Measurements from ENCODE around the gene CCDC50.

DNA sequence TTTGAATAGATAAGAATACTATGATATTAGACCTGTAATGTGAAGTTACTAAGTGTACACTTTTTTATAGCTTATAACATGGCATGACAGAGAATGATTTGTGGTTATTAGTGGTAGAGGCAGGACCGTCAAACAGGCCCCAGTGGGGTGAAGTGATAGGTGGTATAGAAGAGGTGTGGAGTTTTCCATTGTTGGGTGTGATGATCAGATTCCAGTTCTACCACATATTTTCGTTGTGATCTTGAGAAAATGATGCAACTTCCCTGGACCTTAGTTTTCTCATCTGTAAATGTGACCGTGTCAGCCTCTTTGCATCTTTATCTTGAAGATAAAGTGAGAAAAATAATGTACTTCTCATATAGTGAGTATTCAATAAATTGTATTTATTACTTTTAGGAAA, 31.4 kb downstream of the CCDC50 start:
- TF ChIP-seq POLR2AphosphoS5 (IDR thresholded peaks at IDR 0.05; ENCODE audit: insufficient read depth, low read depth, low read length), result no peak
- no peak for TF ChIP-seq MYC (IDR thresholded peaks at IDR 0.05; ENCODE audit: low read depth, low read length)
- TF ChIP-seq EZH2 (IDR thresholded peaks at IDR 0.05; ENCODE audit: borderline replicate concordance, low read depth, low read length, severe bottlenecking), result no peak
- TF ChIP-seq, protein P1, sequence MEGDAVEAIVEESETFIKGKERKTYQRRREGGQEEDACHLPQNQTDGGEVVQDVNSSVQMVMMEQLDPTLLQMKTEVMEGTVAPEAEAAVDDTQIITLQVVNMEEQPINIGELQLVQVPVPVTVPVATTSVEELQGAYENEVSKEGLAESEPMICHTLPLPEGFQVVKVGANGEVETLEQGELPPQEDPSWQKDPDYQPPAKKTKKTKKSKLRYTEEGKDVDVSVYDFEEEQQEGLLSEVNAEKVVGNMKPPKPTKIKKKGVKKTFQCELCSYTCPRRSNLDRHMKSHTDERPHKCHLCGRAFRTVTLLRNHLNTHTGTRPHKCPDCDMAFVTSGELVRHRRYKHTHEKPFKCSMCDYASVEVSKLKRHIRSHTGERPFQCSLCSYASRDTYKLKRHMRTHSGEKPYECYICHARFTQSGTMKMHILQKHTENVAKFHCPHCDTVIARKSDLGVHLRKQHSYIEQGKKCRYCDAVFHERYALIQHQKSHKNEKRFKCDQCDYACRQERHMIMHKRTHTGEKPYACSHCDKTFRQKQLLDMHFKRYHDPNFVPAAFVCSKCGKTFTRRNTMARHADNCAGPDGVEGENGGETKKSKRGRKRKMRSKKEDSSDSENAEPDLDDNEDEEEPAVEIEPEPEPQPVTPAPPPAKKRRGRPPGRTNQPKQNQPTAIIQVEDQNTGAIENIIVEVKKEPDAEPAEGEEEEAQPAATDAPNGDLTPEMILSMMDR (IDR thresholded peaks at IDR 0.05; ENCODE audit: extremely low read depth in 1 of 2, insufficient read depth in 1 of 2, low read depth in 1 of 2, low read length in 2 of 2), result no peak
- TF ChIP-seq POLR2A (IDR thresholded peaks at IDR 0.05; ENCODE audit: low read depth, low read length), result no peak

All from endothelial cell of umbilical vein (primary cell).